HepG2 (cell line): ENCODE results near the gene KIAA1958. TPM values are rescaled to one million over a fixed set of nuclear protein-coding genes. Genes with fewer than 3 reads are reported as not detected.

Experiments
- polyA plus RNA-seq, 8 experiments: library from polyadenylated mRNA; depleted of rRNA in 3 of 8; stranded (reverse) in 7 of 8; unstranded in 1 of 8; fragments of >200 nt; fragmentation: Illumina TruSeq in 4 of 8; extraction: Trizol in 4 of 8; gene quantifications; 2 replicates each; pipeline versions ENCODE4 v1.2.1 to v1.2.3, GENCODE V29; 2011 to 2016; ENCODE audit warnings: low read depth in 4 of 8, missing spikeins in 1 of 8, mixed read lengths in 1 of 8; ENCODE audit not compliant: insufficient read depth in 1 of 8
- total RNA-seq, 5 experiments: library from RNA; depleted of rRNA; stranded (reverse); fragments of >200 nt; fragmentation: Illumina TruSeq; extraction: Trizol; gene quantifications; 2 replicates each; pipeline ENCODE4 v1.2.3, GENCODE V29; 2016; ENCODE audit warnings: low read depth in 1 of 5

KIAA1958 gene
- total and polyA plus RNA-seq, 2 of the 13 experiments (the other 11 are each of a cell fraction or from before 2014, with no cell fraction given), result 8.5 to 10.3 TPM

Other genes with a start within 250 kb of the KIAA1958 start
- 52.8 and 79.5 TPM in 2 replicates for gene PTBP3, start 153.2 kb upstream of the KIAA1958 start, total RNA-seq (2016; rRNA removed; fragmentation: Illumina TruSeq; extraction: Trizol)
- gene PTBP3, start 153.2 kb upstream of the KIAA1958 start, polyA plus RNA-seq (2011; rRNA removed), result 35.6 and 61.1 TPM in 2 replicates
- gene HSDL2, start 106.7 kb upstream of the KIAA1958 start, total RNA-seq (2016; rRNA removed; fragmentation: Illumina TruSeq; extraction: Trizol), result 55.3 and 76.3 TPM in 2 replicates
- gene HSDL2, start 106.7 kb upstream of the KIAA1958 start, polyA plus RNA-seq (2011; rRNA removed), result 57.7 and 80.2 TPM in 2 replicates
- gene INIP, start 231.3 kb downstream of the KIAA1958 start, total RNA-seq (2016; rRNA removed; fragmentation: Illumina TruSeq; extraction: Trizol), result 28.6 and 42.0 TPM in 2 replicates
- 9.4 and 13.6 TPM in 2 replicates for gene INIP, start 231.3 kb downstream of the KIAA1958 start, polyA plus RNA-seq (2011; rRNA removed)